Stimulated activated CD8-positive, alpha-beta memory T cell treated with anti-CD3 and anti-CD28 coated beads, Interleukin-4, amount 100 ng/mL, for 24 hours (primary cell): ENCODE measurements around the gene ACACA.

Experiments used
- DNase-seq: peaks from one replicate; pipeline ENCODE4 v3.0.0-alpha.2; 2020; ENCODE audit warnings: low read depth

Gene ACACA

DNA sequence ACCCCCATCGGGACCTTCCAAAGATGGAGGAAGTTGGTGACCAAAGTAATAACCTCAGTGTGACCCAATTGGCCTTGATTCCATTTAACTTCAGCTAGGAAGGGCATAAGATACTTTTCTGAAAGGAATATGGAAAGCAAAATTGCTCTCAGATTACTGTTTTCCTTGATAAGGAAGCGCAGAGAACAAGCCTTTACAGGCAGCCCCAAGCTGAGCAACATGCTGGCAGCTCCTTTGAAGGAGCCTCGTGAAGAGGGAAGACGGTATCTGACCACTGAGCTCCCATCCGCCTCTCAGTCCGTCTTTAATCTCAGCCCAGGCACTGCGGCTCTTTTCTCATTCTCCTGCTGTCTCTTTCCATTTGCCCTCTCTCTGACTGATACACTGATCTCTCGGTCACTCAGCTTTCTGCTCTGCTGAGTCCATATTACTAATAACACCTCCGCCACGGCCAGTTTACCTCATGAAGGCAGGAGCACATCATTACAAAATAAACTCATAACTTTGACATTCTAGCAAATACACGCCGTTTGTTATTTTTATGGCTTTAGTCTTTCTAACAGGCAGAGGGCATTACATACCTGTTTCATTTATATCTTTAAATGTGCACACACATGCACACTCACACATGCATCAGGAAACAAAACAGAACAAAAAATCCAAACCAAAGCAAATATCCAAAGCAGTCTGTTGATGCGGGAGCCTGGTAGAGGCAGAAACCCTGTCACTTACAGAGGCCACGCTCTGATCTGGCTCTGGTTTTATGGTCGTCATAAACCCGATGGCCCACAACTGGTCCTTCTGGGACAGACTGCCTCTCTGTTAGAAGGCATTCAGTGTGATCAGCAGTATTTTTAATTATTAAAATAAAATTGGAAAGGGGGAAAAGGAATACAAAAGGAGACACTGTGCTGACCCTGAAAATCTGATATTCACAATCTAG is 274.7 kb downstream of the ACACA start:
- DNase-seq = no peak

- DNase-seq = no peak
Observed at GRCh38 chr17:37130984-37131446, 275.6 kb downstream of the ACACA start.

GRCh38 chr17:37124821-37125173 is 281.8 kb downstream of the ACACA start:
- DNase-seq = no peak

DNA sequence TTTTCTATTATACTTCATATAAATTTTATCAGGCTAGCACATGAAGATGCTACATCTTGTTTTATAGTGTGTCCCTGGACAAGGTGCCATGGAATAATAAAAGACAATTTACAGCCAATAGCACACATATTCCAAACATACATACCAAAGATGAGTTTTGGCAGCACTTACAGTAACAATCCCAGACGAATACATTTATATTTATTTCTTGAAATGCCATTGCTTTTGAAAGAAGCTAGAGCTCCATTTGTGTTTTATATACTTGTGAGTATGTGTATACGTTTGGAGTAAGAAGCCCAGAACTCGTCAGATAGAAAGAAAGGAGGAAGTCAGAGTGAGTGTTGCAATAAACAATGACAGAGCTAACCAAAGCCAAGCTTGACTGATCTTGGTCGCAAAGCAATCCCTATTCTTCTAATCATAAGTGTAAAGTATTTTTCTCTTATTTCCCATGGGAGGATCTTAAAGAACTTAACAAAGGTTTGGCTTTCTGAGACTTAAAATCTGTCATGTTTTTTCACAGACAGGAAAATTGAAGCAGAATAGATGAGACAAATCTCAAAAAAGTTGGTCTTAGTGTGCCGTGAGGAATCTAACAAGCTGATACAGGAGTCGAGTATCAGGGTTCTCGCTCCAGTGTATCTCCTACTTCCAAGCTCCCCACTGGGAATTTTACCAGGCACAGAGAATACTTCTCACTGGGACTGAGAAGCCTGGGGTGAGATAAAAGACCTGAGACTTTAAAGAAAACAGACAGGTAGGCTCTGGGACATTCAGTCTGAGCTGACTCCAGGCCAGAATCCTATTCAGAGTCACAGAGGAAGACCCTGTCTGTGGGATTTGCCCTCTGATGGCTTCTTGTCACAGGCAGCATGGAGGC is 282.5 kb downstream of the ACACA start:
- no peak for DNase-seq

DNA sequence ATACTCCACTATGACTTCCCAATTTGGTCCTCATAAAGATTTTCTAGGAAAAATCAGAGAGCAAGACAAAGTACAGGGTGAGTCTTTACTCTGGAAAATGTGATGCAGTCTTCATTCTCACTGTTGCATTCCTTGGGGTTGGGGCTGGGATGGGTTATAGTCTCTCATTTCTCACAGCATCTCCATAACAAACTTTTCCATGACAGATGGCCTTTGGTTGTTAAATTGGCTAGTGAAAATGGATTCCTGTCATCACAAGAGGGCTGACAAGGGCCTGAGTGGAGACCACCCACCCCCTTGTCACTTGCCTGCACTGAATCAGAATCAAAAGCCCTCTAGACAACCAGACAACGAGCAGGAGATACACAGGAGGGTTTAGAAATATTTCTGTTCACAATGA is 283.2 kb downstream of the ACACA start:
- no peak for DNase-seq

DNA sequence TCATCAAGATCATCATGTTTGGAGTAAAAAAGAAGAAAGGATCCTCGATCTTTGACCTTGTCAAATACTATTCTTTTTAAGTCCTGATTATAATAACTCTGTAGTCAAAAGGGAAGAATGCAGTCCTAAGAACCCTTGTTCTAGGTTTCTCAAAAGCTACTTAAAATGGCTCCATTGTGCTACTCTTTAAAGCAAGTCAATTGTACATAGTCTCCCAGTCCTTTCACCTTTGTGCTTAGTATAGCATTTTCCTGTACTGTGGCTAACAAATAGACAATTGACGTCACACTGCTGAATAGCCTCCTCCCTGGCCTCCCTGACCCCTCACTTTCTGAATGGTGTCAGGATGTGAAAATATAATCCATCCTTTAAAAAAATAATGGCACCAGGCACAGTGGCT is 285.0 kb downstream of the ACACA start:
- DNase-seq = no peak

DNA sequence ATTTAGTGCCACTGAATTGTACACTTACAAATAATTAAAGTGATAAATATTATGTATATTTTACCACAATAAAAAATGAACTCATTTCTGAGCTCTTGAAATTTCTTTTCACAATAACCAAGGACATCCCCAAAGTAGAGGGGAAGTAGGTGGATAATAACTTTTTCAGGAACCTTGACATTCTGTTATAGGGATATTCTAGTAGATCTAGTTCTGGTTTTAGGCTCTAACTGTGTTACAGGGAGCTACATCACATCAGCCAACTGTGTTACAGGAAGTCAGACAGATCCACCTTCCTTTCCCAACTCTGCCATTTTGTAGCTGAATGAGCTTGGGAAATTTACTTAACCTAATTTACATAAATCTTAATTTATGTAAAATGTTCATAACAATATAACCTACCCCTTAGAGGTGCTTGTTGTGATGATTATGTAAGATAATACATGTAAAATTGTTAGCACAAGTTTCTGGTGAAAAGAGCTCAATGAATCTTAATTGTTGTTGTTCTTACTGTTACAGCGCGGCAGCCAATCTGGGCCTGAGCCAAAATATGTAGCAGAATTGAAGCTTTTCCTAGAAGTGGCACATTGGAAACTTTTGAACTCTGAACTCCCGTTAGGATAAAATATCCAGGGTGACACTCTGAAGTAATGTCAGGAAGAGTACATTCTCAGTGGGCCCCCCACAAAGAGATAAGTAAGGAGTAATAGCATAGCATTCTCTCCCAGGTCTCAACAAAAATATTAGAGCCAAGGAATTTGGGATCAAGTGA is 288.1 kb downstream of the ACACA start:
- DNase-seq = no peak

- DNase-seq = no peak
Observed at GRCh38 chr17:37117373-37118142, 289.1 kb downstream of the ACACA start.

GRCh38 chr17:37116671-37117185 is 289.9 kb downstream of the ACACA start:
- DNase-seq = no peak

GRCh38 chr17:37111329-37111728 is 295.3 kb downstream of the ACACA start:
- no peak for DNase-seq

DNA sequence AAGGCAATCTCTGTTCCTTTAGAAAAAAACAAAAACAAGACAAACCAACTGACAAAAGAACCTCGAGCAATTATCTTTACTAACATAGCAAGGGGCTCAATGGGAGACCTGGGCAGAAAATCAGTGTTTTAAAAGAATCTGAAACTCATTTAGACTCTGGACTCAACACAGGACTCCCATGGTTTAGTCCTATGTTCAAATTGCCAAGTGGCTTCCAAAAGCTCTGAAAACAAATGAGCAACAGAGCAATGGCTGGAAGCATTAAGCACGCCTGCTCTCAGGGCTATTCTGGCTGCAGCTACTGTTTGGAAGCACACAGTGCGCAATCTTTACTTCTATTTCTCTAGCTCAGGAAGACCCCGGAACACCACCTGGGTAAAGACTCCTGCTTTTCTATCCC is 295.9 kb downstream of the ACACA start:
- DNase-seq = no peak

DNA sequence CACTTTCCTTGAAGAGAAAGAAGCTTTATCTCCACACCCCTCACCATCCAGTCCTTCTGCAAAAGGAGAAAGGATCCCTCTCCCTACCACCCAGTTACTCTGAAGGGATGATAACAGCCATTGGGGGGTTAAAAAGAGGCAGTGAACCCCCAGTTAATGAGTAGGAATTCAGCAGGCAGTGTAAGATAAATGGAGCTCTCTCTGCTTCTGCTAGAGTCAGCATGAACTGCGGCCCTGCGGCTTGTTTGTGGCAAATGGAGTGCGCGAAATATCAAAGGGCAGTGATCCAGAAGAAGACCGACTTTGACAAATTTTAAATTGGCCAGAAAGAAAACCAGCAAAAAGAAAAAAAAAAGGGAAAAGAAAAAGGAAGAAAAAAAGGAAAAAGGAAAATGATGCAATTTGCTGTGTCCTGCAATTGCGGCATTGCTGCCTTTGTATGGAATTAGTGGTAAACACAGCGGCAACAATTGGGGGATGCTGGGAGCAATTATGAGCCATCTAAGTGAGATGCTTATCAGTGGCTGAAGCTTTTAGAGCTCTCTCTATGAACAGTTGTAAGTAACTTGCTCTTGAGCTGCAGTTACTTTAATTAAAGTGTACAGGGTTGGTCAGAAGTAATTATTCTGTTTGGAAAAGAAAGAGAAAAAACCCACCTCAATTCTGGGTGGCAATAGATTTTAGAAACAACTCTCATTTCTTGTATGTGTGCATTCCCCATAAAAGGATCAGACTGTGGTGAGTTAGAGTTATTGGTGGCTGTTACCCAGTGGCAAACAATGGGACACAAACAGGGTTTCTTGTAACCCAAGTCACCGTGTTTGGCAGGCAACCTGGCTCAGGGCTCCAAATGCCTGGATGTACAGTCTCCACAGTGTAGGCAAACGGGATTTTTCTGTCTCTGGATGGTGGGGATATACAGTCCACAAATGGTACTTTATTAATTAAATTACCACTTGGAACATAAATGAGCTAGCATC is 296.6 kb downstream of the ACACA start:
- DNase-seq = no peak

- DNase-seq = no peak
Observed at GRCh38 chr17:37109106-37109505, 297.5 kb downstream of the ACACA start.

- DNase-seq = no peak
Observed at GRCh38 chr17:37107406-37108083, 299.1 kb downstream of the ACACA start.

- DNase-seq = no peak
Observed at GRCh38 chr17:37106049-37106448, 300.6 kb downstream of the ACACA start.

DNA sequence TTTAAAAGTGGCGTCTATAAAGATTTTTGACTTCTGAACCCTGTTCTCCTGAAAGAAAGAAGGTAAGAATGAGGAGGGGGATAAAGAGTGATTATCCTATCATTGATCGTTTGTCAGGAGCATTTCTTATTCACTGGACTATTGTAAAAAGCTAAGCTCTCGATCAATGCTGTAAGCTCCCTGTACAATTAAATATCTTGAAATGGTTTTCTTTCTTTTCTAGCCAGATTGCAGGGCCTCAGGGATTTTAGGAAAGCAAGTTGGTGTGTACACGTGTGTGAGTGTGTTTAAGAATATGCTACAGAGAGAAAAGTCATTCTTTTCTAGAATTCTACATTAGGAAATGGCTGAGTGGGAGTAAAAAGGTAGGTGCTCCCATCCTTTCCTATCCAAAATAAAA is 303.4 kb downstream of the ACACA start:
- no peak for DNase-seq

DNA sequence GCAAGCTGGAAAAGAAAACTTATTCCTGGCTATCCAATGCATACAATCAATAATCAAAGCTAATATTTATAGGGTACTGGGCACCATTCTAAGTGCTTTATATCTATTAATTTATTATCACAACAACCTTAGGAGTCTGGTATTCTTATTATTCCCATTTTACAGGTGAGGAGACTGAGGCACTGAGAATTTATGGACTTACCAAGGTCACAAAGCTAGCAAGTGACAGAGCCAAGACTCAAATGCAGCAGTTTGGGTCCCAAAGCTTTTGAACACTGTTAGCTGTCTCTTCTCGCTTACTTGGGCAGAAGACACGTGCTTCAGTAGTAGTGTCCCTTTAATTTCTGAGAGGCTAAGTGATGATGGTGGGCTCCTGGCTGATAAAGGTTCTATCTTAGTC is 305.3 kb downstream of the ACACA start:
- no peak for DNase-seq

- DNase-seq = no peak
Observed at GRCh38 chr17:37100231-37100630, 306.4 kb downstream of the ACACA start.

GRCh38 chr17:37098910-37099664 is 307.5 kb downstream of the ACACA start:
- no peak for DNase-seq
